ENCODE data around the gene CMSS1.

The CMSS1 gene

DNA sequence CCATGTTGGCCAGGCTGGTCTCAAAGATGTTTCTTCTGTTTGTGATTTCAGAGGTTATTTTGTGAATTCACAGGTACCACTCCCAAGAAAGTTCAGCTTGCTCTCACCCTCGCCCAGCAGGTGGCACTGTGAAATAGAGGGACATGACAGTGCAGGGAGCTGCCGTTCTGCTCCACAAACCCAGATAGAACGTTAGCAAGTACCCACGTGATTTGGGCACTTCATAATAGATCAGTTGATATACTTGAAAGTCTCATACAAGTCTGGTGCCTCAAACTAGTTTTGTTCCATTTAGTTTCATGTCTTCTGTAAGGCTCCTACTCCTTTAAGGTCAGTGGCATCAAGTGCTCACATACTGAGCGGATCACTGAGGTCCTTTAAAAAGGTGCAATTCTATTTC, 251.2 kb downstream of the CMSS1 start:
- DNase-seq = no peak

DNA sequence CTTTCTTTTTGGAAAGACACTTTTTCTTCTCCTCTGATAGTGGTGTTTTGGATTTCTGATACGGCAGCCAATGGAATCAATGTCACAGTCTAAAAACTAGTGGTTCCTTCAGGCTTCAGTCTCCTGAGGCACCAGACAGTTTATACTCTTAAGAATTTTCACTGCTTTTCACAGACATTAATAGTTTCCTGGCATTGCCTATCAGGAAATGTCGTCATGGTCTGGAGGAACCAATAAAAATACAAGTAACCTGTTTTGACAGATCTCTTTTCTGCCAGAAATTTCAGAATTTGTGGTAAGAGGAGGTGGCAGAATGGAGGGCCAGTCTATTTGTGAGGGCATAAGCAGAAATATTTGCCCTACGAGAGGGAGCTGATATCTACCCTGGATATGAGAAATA, 251.8 kb downstream of the CMSS1 start:
- no peak for DNase-seq

DNA sequence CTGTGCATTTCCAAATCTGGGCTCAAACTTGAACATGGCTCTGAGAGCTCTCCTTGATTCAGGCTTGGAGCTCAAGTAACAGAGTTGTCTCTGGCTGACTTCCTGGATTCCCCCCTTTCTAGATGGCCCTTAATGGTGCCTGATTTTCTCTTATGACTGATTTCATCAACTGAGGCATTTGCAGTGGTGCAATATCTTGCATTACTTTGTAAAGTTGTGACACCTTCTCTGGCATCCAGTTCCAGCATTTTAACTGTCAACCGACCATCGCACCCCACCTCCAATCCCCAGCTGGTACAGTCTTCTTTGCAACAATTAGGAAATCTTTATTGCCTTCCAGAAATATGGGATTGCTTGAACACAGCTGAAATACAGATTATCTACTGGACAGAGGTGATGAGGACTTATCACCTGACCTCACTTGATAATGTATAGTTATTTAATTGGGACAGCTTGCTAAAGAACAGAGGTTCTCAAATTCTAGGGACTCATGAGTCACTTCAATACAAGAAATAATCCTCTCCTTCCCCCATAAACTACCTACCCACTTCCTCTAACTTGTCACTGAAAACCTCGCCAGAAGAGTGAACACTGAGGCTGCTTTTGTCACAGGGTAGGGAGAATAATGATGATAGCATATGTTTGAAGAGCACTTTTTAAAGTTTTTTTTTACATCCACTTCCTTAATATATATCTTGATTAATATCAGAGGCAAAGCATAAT, 254.8 kb downstream of the CMSS1 start:
- no peak for DNase-seq

DNA sequence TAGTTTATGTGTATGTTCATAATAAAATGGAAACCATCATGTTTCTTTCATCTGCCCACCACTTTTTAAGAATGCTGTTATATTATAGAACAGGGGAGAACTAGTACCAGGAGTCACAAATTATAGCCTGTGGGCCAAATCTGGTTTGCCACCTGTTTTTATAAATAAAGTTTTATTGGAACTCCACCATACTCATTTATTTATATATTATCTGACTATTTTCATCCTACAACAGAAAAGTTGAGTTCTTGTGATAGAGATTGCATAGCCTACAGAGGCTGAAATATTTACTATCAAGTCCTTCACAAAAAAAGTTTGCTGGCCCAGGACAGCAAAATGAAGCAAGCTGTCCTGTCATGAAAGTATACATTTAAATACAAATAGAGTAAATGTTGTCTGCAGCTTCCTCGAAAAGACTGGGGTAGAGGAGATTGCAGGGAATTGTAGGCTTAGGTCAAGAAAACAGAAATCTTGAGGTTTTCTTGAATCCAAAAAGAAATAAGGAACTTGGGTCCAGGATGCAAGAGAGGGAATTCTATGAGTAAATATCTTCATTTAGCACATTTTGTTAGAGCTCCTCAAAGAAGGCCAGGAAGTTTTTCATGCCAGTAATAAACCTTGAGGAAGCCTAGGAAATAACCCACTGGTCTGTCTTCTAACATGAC, 255.5 kb downstream of the CMSS1 start:
- DNase-seq = no peak

DNA sequence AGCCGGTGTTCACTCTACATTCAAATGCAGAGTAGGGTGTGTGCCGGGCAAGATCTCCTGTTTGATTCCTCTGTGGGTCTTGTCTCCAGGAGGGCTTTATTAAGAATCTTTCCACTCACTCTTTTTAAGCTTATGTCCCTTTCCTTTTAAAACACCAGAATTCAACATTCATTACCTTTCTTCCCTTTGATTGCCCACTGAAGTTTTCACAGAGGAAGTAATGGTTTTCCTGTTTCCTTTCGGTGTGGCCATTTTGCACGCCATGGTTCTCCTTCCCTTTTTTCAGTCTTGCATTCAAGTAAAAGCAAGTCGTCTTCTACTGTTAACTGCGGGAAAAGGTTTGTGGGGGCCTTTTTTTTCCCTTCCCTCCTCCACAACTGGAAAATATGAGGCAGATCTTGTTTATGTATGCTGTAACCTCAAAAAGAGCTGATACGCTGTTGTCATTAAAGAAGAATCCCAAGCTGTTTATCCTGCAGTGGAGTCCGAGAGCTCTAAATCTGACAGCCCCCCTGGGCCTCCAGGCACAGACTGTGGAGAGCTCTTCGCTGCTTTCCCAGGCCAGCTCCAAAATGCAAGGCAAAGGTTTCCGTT, 256.1 kb downstream of the CMSS1 start:
- DNase-seq = no peak

DNA sequence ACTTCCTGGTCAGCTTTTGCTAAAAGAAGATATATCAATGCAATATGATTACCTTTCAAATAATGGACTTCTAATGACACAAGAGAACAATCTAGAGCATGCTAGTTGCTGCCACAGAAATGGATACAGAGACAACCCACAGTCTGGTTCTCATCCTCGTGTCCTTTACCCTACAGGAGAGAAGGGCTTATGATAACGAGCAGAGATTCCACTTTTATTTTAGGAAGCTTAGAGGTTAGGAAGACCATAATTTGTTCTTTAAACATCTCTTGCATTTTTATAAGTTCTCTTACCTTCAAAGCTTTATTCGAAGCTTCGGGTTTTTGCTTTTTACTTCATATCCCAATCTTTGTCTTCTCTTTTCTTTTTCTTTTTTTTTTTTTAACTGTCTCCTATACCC, 257.5 kb downstream of the CMSS1 start:
- no peak for DNase-seq

DNA sequence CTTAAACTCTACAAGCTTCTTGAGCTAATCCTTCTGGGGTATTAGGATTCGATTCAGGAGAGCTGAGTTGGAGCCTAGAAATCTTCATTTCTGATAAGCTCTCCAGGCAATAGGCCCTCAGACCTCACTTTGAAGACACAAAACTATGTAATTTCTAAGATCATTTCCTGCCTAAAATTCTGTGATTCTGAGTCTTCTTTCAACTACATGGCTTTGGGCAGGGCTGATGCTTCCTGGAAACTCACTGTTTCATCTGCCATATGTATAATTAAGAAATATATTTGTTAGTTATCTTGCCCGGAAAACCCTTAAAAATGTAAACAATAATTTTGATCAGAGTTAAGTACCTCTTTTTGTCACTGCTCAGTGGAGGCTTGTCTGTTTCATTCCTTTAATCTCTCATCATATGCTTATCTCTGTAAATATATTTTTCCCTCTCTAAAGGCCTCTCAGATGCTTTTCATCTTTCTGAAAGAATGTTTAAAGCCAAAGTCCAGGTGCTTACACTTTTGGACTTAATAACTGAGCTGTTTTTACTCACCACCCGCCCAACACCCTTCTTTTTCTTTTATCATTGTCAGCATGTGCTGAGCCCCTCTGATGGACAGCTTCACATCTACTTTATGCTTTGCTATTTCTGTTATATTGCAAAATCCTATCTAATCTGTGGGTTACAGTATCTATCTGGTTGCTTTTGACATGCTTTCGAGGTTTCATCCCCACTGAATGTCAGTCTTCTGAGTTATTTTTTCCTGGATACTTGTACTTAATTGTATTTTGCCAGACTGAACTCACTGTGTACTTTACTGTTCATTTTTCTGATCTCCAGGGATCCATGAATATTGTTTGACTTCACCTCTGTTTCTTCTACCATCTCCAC, 258.4 kb downstream of the CMSS1 start:
- peak; percentile 23 for DNase-seq

DNA sequence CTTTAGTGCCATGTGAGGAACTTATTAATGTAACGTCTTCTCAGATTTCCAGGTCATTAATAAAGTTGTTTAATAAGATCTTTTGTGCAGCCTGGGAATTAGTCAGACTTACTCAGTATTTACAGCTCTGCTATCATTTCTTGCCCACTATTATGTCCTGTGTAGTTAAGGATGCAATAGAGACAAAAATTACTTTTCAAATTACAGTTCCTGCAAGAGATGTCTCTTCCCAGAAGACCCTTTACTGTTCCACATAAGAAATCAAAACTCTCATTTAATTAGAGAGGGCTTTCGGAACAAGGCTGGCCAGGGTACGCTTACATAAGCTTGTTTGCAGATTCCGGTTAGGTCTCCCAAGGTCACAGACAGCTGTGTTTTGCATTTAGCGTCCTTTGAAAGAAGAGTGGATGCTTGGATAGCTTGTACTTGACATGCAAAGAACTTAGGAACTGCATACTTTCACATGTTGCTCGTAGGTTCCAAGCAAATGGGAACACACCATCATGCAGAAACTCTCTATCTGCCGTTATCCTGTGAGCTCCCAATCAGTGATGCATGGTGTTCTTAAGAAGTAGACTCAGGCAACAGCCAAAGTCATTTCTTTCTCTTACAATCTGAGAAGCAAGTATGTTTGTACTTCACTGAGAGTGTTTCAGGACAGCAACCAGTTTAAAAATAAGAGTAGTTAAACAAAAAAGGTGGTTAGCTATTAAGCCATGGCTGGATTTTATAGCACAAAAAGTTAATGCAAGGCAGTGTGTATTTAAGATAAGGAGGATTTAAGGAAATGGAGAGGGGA, 259.3 kb downstream of the CMSS1 start:
- no peak for DNase-seq

DNA sequence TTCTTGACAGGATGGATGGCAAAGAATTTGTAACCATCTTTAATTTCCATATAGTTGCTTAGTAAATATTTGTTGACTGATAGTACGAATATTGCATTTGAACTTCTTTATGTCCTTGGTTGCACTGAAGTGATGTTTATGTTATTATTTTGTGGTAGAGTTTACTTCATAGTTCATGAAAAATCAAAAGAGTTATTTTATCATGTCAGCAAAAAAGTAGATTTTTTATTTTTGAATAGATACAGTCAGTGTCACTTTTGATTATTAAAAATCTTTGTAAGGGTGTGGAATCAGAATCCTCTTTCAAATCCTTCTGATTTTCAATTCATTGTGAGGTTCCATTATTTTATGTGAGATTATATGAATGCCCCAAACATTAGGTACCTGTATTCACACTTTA, 261.7 kb downstream of the CMSS1 start:
- DNase-seq = no peak

DNA sequence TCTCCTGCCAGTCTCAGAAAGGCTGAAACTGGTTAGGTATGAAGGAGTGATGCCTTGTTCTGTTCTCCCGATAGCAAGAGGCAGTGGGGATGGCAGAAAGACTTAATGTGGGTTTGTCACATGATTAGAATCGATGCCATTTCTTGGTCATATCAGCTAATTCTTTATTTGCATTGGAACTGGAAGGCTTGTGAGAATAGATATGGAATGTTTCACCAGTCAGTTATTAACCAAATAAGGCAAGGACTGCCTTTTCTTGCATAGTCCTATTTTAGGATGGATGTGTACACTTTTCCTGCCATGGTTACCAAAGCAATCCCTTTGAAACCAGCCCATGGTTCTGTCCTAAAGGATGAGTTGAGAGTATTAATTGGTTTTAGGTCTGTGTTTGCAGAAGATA, 262.9 kb downstream of the CMSS1 start:
- no peak for DNase-seq

DNA sequence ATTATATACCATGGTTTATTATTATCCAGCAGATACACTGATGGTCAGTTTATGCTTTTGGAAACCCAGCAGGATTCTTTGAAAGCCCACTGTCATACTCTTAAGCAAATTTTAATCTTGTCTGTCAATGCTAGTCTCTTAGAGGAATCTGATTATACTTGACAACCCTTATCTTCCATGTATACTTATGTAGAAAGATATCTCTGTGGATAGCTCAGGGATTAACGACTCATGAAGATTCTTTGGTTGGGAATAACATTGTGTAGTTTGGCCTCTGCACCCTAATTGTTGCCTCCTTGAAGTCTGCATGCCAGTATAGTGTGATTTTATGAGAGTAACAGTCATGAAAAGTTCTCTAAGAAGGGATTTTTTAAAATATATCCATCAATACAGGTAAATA, 263.6 kb downstream of the CMSS1 start:
- peak; percentile 24 for DNase-seq

DNA sequence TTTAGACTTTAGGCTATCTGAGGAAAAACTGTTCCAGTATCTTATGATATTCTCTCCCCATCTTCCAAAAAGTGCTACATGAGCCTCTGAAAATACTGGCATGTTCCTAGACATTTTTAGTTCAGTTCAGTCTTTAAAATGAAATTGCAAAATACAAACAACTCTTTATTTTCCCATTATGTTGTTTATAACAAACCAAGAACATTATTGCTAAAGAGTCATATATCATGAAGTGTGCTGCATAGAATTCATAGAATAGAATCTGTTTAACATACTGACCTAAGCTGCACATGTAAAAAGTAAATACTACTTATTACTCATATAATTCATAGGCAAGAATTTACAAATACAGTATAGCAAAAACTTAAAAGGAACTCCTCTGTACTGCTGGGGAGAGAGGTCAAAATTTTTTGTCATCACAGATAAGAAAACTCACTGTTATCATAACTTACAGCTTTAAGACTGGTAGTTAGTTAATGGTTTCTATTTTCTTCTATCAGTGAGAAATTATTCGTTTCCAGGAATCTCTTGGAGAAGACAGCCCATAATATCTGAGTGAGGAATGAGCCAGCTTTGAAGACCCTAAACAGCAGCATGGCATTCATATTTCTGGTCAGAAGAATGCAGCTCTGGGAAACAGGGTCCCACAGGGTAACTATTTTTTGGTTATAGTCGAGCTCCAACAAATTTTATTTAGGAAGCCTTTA, 264.5 kb downstream of the CMSS1 start:
- DNase-seq = no peak

DNA sequence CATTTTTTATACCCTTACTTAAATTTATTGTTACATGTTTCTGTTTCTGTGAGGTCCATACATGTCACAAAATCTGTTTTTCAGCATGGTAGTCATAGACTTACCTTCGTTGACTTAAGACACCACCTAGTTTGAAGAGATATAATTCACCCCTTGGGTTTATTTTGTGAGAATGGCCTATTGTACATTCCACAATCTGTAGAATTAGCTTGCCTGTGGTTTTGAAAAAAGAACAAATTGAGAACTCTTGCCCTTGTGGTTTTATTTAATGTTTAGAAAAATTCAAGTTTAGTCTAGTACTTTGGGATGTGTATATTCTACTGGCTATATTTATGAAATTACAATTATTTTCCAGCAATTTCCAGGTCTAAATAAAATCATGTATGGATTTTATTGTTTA, 265.1 kb downstream of the CMSS1 start:
- DNase-seq = no peak

DNA sequence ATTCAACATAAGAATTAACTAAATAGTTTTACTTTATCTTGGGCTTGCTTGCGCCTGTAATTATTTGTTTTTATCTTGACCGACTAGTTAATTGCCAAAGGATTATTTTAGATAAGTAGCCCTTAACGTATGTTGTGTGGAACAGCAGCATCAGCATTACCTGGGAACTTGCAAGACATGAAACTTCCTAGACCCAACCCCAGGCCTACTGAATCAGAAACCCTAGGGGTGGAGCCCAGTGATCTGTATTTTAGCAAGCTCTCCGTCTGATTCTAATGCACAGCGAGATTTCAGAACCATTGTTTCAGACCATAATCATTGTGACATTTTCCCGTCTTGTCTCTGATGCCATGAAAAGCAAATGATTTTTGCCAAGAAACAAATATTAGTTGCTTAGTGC, 265.5 kb downstream of the CMSS1 start:
- DNase-seq = no peak

DNA sequence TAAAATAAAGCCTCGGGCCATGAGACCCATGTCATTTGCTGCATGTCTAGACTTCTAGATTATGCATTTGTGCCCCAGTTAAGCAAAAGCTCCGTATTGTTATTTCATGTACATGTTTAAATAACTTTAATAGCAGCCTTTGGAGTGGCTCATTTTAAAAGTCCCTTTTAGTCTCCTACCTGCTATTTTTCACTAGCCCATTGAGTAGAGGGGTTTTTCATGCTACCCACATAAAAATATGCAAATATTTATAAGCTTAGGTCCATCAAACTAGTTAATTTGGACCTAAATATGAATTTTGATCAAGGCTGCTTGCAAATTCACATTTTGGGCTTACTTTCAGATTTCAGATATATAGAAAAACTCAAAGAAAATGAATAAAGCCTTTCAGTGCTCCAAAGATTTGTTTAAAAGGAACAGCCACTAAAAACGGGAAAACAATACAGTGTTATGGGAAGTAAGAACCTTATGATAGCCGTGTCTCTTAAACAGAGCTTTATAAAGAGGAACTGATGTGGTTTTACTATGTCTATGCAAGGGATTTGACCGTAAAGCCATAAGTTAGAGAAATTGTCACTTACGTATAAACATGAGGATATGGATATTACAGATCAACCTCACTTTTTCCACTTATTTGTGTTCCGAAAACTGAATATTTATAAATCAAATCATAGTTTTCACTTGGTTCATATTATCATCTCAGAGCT, 266.6 kb downstream of the CMSS1 start:
- DNase-seq = no peak

DNA sequence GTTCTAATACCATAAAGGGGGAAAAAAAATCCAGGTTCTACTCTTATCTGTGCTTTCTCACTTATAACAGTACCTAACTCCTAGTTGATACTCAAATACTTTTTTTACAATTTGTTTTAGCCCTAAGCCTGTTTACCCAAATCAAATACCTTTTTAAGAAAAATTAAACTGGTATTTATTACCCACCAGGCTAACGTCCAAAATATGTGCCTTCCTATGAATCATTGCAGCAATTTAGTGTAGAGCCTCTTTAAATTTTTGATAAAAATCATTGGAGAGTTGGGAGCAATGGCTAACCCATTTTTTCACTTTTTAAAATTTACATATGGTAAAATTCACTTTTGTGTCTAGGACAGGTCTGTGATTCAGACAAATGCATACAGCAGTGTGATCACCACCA, 268.7 kb downstream of the CMSS1 start:
- no peak for DNase-seq

DNA sequence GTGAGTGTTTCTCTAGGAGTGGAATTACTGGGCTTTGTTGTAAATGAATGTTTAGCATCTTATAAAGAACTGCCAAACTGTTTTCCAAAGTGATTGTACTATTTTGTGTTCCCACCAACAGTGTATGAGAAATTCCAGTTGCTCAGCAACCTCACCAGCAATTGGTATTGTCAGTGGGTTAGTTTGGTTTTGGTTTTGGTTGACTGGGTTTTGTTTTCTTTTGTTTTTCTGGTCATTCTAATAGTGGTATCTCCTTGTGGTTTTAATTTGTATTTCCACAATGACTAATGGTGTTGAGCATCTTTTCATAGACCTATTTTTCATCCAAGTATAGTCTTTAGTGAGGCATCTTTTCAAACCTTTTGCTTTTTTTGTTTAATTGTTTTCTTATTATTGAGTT, 269.5 kb downstream of the CMSS1 start:
- no peak for DNase-seq

DNA sequence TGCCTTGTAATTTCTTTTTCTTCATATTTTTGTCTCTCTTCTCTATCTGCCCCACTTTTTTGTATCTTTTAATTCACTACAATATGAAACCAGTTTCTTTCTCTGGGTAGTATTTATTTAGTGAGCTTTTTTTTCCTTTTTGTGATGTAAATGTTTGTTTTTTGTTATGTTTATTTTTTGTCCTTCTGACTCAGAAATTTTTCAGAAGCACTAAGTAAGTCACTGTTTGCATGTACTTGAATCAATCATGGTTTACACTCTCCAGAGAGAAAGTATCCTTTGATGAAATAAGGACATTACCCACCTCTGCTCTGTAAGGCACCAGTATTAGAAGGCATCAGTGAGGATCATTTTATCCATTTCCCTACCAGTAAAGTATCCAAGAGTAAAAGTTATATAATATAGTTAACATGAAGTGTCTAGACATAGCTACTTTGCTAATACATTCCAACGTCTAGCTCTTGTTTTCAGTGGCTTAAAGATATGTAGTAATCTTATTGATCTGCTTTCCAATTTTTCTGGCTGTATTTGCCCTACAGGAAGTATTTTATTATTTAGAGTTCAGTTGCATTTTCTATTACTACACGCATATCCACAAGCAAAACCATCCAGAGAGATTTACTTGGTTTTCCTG, 271.2 kb downstream of the CMSS1 start:
- no peak for DNase-seq

DNA sequence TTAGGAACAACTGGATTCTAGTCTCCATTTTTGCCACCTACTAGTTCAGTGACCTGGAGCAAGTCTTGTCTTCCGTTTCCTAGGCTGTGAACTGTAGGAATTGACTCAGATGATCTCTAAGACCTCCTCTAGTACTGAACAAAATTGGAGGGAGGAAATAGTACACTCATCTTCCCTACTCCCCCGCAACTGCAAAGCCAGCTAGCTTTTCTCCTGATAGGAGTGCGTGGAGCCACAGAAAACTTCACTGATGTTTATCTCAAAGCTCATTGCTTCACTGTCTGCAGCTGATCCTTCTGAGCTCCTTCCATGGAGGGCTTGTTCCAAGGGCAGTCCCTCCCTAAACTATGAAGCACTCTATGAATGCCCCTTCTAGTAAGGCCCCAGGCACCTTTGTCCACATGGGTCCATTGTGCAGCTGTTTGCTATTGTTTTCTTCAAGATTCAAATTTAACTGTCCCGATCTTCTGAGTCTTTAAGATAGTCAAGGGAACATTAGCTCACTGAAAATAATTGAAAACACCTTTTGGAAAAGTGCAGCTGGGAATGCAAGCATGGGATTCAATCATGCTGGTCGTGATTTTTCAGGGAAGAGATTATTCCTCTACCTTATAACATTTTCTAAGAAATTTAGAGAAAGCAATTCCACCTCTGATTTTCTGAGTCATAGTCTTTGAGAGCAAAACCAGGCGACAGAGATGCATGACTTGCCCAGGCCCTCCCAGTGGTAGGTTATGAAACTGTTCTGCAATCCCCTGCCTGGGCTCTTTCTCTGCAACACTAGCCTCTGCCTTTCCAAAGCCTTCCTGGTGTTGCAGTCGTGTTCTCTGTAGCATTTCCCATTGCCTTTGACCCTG, 272.4 kb downstream of the CMSS1 start:
- peak; percentile 79 for DNase-seq

DNA sequence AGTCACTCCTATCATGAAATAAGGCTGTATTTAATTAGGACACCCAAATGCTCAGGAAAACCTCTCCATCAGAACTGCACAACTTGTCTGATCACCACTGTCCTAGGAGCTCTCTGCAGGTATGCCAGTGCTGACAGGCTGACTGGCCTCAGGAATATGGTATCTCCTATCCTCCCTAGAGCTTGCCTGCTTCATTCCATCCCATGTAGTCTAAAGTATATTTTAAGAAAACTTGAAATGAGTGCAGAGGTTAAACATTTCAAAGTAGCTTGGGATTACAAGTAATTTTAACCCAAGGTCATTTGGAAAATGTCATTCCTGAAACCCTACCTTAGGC, 273.0 kb downstream of the CMSS1 start:
- no peak for DNase-seq

Measured in NCI-H226 (cell line).